ENCODE data around the gene CEP112. TPM values are rescaled to one million over a fixed set of nuclear protein-coding genes. Genes with fewer than 3 reads are reported as not detected.

The CEP112 gene
- total RNA-seq, 1 donor from 2014 or later, result 26.3 TPM

DNA sequence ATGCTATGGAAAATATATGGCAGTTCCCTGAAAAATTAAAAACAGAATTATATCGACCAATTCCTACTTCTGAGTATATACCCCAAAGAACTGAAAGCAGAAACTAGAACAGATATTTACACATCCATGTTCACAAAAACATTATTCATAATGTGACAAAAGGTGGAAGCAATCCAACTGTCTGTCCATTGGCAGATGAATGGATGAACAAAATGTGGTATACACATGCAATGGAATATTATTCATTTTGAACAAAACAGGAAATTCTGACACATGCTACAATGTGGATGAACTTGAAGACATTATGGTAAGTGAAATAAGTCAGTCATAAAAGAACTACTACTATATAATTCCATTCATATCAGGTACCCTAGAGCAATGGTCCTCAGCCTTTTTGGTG is 367.0 kb downstream of the CEP112 start:
- H3K4me3 Mint-ChIP-seq (ENCODE audit: unreplicated experiment), result no peak overlapping the region
- H3K36me3 Mint-ChIP-seq (ENCODE audit: low read depth, unreplicated experiment), result peaks cover 4% of the 10 kb centered on the region
- H3K27me3 Mint-ChIP-seq (ENCODE audit: unreplicated experiment), result no peaks in the 10 kb centered on the region
- DNase-seq (ENCODE audit: low spot score), result no peak
- no peaks in the 10 kb centered on the region for H3K9me3 Mint-ChIP-seq (ENCODE audit: unreplicated experiment)
- TF ChIP-seq, protein P1, sequence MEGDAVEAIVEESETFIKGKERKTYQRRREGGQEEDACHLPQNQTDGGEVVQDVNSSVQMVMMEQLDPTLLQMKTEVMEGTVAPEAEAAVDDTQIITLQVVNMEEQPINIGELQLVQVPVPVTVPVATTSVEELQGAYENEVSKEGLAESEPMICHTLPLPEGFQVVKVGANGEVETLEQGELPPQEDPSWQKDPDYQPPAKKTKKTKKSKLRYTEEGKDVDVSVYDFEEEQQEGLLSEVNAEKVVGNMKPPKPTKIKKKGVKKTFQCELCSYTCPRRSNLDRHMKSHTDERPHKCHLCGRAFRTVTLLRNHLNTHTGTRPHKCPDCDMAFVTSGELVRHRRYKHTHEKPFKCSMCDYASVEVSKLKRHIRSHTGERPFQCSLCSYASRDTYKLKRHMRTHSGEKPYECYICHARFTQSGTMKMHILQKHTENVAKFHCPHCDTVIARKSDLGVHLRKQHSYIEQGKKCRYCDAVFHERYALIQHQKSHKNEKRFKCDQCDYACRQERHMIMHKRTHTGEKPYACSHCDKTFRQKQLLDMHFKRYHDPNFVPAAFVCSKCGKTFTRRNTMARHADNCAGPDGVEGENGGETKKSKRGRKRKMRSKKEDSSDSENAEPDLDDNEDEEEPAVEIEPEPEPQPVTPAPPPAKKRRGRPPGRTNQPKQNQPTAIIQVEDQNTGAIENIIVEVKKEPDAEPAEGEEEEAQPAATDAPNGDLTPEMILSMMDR (IDR thresholded peaks at IDR 0.05; ENCODE audit: unreplicated experiment), result no peak
- H3K27ac Mint-ChIP-seq (ENCODE audit: unreplicated experiment), result no peak overlapping the region
- no peaks in the 10 kb centered on the region for H3K4me1 Mint-ChIP-seq (ENCODE audit: unreplicated experiment)

DNA sequence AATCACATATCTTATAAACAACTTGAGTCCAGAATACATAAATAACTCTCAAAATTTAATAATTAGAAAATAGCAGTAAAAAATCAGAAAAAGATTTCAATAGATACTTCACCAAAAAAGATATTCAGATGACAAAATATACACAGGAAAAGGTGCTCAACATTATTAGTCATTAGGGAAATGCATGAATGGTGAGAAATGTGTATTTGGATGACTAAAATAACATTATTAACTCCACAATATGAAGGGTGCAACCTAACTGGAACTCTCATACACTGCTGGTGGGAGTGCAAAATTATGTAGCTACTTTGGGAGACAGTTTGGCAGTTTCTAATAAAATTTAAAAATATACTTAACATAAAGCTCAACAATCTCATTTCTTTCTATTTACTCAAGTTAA is 368.2 kb downstream of the CEP112 start:
- Mint-ChIP-seq H3K4me1 (ENCODE audit: unreplicated experiment) (no peaks in the 10 kb centered on the region), H3K36me3 (ENCODE audit: low read depth, unreplicated experiment) (peaks cover 4% of the 10 kb centered on the region), H3K27me3 (ENCODE audit: unreplicated experiment) (no peaks in the 10 kb centered on the region), H3K9me3 (ENCODE audit: unreplicated experiment) (no peaks in the 10 kb centered on the region), H3K27ac (ENCODE audit: unreplicated experiment) (no peak overlapping the region), H3K4me3 (ENCODE audit: unreplicated experiment) (no peak overlapping the region)
- no peak for DNase-seq (ENCODE audit: low spot score)
- TF ChIP-seq, protein P1 (IDR thresholded peaks at IDR 0.05; ENCODE audit: unreplicated experiment), result no peak

DNA sequence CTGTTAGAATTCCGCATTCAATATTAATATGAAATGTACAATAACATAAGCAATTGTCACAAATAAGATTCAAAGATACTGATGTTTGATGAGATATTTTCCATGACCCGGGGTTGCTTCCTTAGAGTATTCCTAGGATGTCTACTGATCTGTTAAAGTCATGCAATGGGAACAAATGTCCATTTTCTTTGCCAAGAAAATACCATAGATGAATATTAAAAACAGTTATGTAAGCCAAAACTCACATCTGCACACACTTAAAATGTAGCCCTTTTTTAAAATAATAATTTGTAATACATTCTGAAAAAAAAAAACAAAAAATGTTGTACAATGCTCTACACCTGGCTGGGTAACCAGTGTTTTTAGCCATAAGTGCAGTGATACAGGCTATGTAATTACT is 371.1 kb downstream of the CEP112 start:
- H3K4me1 Mint-ChIP-seq (ENCODE audit: unreplicated experiment), result peaks cover 2% of the 10 kb centered on the region
- no peak for DNase-seq (ENCODE audit: low spot score)
- no peaks in the 10 kb centered on the region for H3K9me3 Mint-ChIP-seq (ENCODE audit: unreplicated experiment)
- peaks cover 4% of the 10 kb centered on the region for H3K36me3 Mint-ChIP-seq (ENCODE audit: low read depth, unreplicated experiment)
- H3K27me3 Mint-ChIP-seq (ENCODE audit: unreplicated experiment), result no peaks in the 10 kb centered on the region
- no peak overlapping the region for H3K4me3 Mint-ChIP-seq (ENCODE audit: unreplicated experiment)
- TF ChIP-seq, protein P1 (IDR thresholded peaks at IDR 0.05; ENCODE audit: unreplicated experiment), result no peak
- H3K27ac Mint-ChIP-seq (ENCODE audit: unreplicated experiment), result no peak overlapping the region

DNA sequence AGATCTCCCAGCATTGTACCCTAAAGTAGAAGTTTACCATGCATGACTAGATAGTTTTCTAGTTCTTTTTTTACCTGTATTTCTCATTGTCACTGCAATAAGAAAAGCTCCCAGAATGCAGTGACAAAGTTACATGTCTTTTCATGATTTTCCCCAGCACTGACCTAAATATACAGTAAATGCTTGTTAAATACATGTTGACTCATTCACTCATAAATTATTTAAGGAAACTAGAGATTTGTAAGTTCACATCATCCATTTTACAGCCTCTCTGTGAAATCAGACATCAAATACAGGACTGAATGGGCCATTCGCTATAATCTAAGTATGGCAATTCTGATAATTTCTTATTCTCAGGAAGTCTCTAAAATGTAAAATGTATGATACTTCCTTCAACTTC is 371.6 kb downstream of the CEP112 start:
- no peak for DNase-seq (ENCODE audit: low spot score)
- TF ChIP-seq, protein P1 (IDR thresholded peaks at IDR 0.05; ENCODE audit: unreplicated experiment), result no peak
- Mint-ChIP-seq H3K9me3 (ENCODE audit: unreplicated experiment) (no peaks in the 10 kb centered on the region), H3K4me3 (ENCODE audit: unreplicated experiment) (no peak overlapping the region), H3K27ac (ENCODE audit: unreplicated experiment) (no peak overlapping the region), H3K36me3 (ENCODE audit: low read depth, unreplicated experiment) (peaks cover 4% of the 10 kb centered on the region), H3K27me3 (ENCODE audit: unreplicated experiment) (no peaks in the 10 kb centered on the region), H3K4me1 (ENCODE audit: unreplicated experiment) (peaks cover 2% of the 10 kb centered on the region)

DNA sequence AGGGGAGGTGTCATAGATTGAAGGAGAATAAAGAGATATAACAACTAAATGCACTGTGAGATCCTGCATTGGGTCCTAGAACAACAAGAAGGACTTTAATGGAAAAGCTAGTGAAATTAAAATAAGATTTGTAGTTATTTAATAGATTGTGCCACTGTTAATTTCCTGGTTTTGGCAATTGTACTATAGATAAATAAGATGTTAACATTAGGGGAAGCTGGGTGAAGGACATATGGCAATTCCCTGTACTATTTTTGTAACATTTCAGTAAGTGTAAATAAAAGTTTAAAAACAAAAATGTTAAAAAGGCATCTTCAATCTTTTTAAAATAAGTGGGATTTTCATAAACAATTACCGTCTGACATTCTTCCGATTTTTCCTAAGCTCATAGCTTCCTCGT is 372.1 kb downstream of the CEP112 start:
- Mint-ChIP-seq H3K4me3 (ENCODE audit: unreplicated experiment) (no peak overlapping the region), H3K27ac (ENCODE audit: unreplicated experiment) (no peak overlapping the region), H3K4me1 (ENCODE audit: unreplicated experiment) (peaks cover 2% of the 10 kb centered on the region), H3K9me3 (ENCODE audit: unreplicated experiment) (no peaks in the 10 kb centered on the region), H3K27me3 (ENCODE audit: unreplicated experiment) (no peaks in the 10 kb centered on the region), H3K36me3 (ENCODE audit: low read depth, unreplicated experiment) (peaks cover 4% of the 10 kb centered on the region)
- TF ChIP-seq, protein P1 (IDR thresholded peaks at IDR 0.05; ENCODE audit: unreplicated experiment), result no peak
- DNase-seq (ENCODE audit: low spot score), result no peak
